Activated CD8-positive, alpha-beta memory T cell treated with anti-CD3 and anti-CD28 coated beads, Interleukin-2, amount 10 ng/mL, durations not matched to agents 7 days and 5 days (primary cell): Measurements from ENCODE around the gene LRRC17. TPM values are rescaled to one million over a fixed set of nuclear protein-coding genes. Genes with fewer than 3 reads are reported as not detected.

ENCODE experiments used
- ATAC-seq: fragments of 150-1000 bp; cut with Tn5 transposase; one replicate; pipeline ENCODE4 v1.10.0; 2021; ENCODE audit warnings: moderate library complexity
- CTCF ChIA-PET: fragments of 350-600 bp; sonication (Branson Sonifier 250); formaldehyde crosslinking; loops from one replicate; lab custom pipeline; 2021; ENCODE audit warnings: antibody characterized with exemption; lab: Charles Lee
- DNase-seq: peaks from one replicate; pipeline ENCODE4 v3.0.0-alpha.2; 2020
- H3K27ac Mint-ChIP-seq: one replicate; pipeline ENCODE4 v1.8.0; 2021; ENCODE audit warnings: mild to moderate bottlenecking, mixed read lengths
- H3K27me3 Mint-ChIP-seq: one replicate; pipeline ENCODE4 v1.8.0; 2021; ENCODE audit warnings: mixed read lengths
- H3K36me3 Mint-ChIP-seq: one replicate; pipeline ENCODE4 v1.8.0; 2021; ENCODE audit warnings: mild to moderate bottlenecking, mixed read lengths
- H3K4me1 Mint-ChIP-seq: one replicate; pipeline ENCODE4 v1.8.0; 2021; ENCODE audit warnings: mixed read lengths
- H3K4me3 Mint-ChIP-seq: one replicate; pipeline ENCODE4 v1.8.0; 2021; ENCODE audit warnings: mild to moderate bottlenecking, moderate library complexity, mixed read lengths
- H3K9me3 Mint-ChIP-seq: one replicate; pipeline ENCODE4 v1.8.0; 2022; ENCODE audit warnings: low read depth, mixed read lengths
- total RNA-seq, 2 experiments: library from RNA; stranded (reverse); gene quantifications; one replicate each; pipeline ENCODE4 v1.2.3, GENCODE V29; 2021

Gene LRRC17
- total RNA-seq, 2 experiments from 2014 or later, result not detected

DNA sequence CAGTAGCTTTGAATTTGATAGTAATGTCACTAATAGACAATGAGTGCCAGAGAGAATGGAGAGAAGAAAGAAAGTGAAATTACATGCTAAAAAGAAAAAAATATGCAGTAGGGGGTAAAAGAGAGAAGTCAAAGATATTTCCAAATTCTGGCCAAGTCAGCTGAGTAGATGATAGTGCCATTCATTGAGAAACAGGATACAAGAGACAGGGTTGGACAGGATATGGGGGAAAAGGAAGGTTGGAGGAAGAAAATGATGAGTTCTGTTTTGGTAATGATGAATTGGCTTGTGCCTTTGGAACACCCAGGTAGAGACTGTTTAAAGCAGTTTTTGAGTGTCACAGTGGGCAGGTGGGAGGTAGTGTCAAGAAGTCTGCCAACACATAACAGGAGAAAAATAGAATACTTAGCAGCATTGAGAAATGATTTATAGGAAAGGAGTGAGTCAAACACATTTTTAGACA is 78.3 kb downstream of the LRRC17 start:
- H3K4me3 Mint-ChIP-seq, result no peak overlapping the region
- ATAC-seq (no peak), DNase-seq (no peak)
- no peaks in the 10 kb centered on the region for H3K27me3 Mint-ChIP-seq
- peaks cover 12% of the 10 kb centered on the region for H3K4me1 Mint-ChIP-seq
- no peaks in the 10 kb centered on the region for H3K36me3 Mint-ChIP-seq
- CTCF ChIA-PET, result interaction anchor here (1.2 kb wide), 1 partner anchor 70 kb away, joined by 3 read pairs; no protein-coding TSS in a partner anchor
- H3K27ac Mint-ChIP-seq, result no peak overlapping the region
- peaks cover 2% of the 10 kb centered on the region for H3K9me3 Mint-ChIP-seq

DNA sequence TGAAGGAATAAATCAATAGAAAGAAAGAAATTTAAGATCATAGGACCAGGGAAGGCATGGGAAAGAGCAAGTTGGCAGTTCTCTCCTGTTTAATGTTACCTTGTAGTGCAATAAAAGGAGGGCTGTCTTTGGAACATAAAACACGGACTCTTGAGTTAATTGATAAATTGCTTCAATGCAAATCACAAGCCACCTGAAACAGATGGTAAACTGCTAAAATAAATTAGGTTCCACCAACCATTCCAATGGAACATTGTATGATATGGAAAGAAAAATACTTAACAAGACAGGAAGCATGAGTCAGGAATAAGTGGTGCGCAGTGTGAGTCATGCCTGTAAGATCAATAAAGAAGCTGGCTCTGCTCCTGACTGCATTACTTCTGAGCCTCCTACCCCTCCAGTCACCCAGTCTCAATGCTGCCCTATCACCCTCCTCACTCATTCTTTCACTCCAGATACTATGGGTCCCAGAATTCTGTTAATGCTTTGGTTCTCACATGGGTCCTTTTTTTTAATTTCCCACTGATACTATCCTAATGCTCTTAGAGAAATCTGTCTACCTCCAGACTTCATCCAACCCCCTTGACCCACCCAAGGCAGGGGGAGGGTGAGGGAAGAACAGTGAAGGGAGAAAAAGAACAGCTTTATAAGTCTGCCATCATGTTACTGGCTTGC is 78.9 kb downstream of the LRRC17 start:
- Mint-ChIP-seq H3K9me3 (peaks cover 2% of the 10 kb centered on the region), H3K27ac (no peak overlapping the region), H3K4me3 (no peak overlapping the region), H3K36me3 (no peaks in the 10 kb centered on the region), H3K4me1 (peaks cover 15% of the 10 kb centered on the region), H3K27me3 (no peaks in the 10 kb centered on the region)
- ATAC-seq (no peak), DNase-seq (no peak)
- CTCF ChIA-PET, result interaction anchor here (1.2 kb wide), 1 partner anchor 69 kb away, joined by 3 read pairs; no protein-coding TSS in a partner anchor

DNA sequence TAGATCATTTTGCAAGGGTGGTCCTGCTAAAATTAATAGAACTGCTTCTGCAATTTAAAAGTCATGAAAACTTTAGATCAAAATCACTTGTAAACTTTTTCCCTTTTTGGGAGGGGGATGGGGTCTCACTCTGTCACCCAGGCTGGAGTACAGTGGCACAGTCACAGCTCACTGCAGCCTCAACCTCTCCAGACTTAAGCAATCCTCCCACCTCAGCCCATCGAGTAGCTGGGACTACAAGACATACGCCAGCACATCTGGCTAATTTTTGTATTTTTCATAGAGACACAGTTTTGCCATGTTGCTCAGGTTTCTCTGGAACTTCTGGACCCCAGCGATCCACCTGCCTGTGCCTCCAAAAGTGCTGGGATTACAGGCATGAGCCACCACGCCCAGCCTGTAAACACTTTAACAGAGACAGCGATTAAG is 79.7 kb downstream of the LRRC17 start:
- Mint-ChIP-seq H3K9me3 (peaks cover 2% of the 10 kb centered on the region), H3K27ac (no peak overlapping the region), H3K36me3 (no peaks in the 10 kb centered on the region), H3K27me3 (no peaks in the 10 kb centered on the region), H3K4me1 (peaks cover 15% of the 10 kb centered on the region), H3K4me3 (no peak overlapping the region)
- no peak for ATAC-seq
- CTCF ChIA-PET, result interaction anchor here (1.2 kb wide), 1 partner anchor 69 kb away, joined by 3 read pairs; no protein-coding TSS in a partner anchor
- DNase-seq, result no peak

GRCh38 chr7:102992938-102993717 is 80.3 kb downstream of the LRRC17 start:
- peaks cover 2% of the 10 kb centered on the region for H3K9me3 Mint-ChIP-seq
- no peak overlapping the region for H3K4me3 Mint-ChIP-seq
- CTCF ChIA-PET, result no interaction called here
- H3K36me3 Mint-ChIP-seq, result no peaks in the 10 kb centered on the region
- H3K4me1 Mint-ChIP-seq, result peaks cover 15% of the 10 kb centered on the region
- no peak for DNase-seq
- H3K27me3 Mint-ChIP-seq, result no peaks in the 10 kb centered on the region
- H3K27ac Mint-ChIP-seq, result no peak overlapping the region
- ATAC-seq, result no peak

- H3K4me1 Mint-ChIP-seq, result peaks cover 15% of the 10 kb centered on the region
- DNase-seq (no peak), ATAC-seq (no peak)
- no peak overlapping the region for H3K27ac Mint-ChIP-seq
- H3K4me3 Mint-ChIP-seq, result no peak overlapping the region
- no peaks in the 10 kb centered on the region for H3K36me3 Mint-ChIP-seq
- H3K9me3 Mint-ChIP-seq, result peaks cover 2% of the 10 kb centered on the region
- CTCF ChIA-PET, result no interaction called here
- H3K27me3 Mint-ChIP-seq, result no peaks in the 10 kb centered on the region
Measured at GRCh38 chr7:102993718-102994029, 80.9 kb downstream of the LRRC17 start.

GRCh38 chr7:102994567-102994966 is 81.8 kb downstream of the LRRC17 start:
- no peak overlapping the region for H3K4me3 Mint-ChIP-seq
- ATAC-seq (no peak), DNase-seq (no peak)
- CTCF ChIA-PET, result no interaction called here
- H3K27me3 Mint-ChIP-seq, result no peaks in the 10 kb centered on the region
- peaks cover 9% of the 10 kb centered on the region for H3K4me1 Mint-ChIP-seq
- H3K27ac Mint-ChIP-seq, result no peak overlapping the region
- no peaks in the 10 kb centered on the region for H3K36me3 Mint-ChIP-seq
- H3K9me3 Mint-ChIP-seq, result peaks cover 2% of the 10 kb centered on the region

Other genes starting within 250 kb of the LRRC17 start
- 10 to 100 TPM; 15.4 to 15.7 TPM for gene POLR2J2, start 241.3 kb upstream of the LRRC17 start, total RNA-seq
- gene FAM185A, start 164.0 kb upstream of the LRRC17 start, total RNA-seq, result 10 to 100 TPM in 1 of 2 experiments, 1 to 10 TPM in 1; 9.8 to 10.8 TPM
- gene FBXL13, start 161.8 kb downstream of the LRRC17 start, total RNA-seq, result under 1 TPM in 1 of 2 experiments, not detected in 1; 0.18 TPM
- gene ARMC10, start 162.1 kb downstream of the LRRC17 start, total RNA-seq, result 10 to 100 TPM; 26.0 to 28.7 TPM
- 10 to 100 TPM; 11.4 to 12.9 TPM for gene NAPEPLD, start 236.1 kb downstream of the LRRC17 start, total RNA-seq